ENCODE results near the gene FURIN. TPM values are rescaled to one million over a fixed set of nuclear protein-coding genes. Genes with fewer than 3 reads are reported as not detected.
"Not testable (repeated sequence)": the region's sequence is repeated elsewhere in the genome, so short reads cannot be mapped to it uniquely, and the experiment has no call there.

Gene FURIN
- total RNA-seq, 4 donors from 2014 or later, result 28.7 to 71.1 (median 42.4) TPM

DNA sequence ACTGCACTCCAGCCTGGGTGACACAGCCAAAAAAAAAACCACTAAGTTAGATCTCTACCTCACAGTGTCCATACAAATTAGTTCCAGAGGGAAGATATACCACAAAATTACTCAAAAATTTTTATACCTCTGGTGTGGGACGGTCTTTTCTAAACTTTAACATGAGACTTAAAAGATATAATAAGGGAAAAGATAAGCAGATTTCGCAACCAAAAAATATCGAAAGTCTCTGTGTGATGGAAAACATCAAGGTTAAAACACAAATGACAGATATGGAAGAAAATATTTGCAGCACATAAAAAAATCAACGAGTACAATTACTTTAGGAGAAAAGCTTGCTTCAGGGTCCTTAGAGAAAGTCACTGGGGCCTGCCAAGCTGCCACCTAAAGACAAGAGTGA, 53.5 kb downstream of the FURIN start:
- peaks cover 8 to 63% (median 11%) of the 10 kb centered on the region in 3 donors for H3K36me3 ChIP-seq
- H3K27me3 ChIP-seq, result no peaks in the 10 kb centered on the region
- no peaks in the 10 kb centered on the region for H3K9me3 ChIP-seq
- 89 to 90% methylated on average over 4 of the region's 4 CpGs for WGBS, 2 donors
- no peak for DNase-seq (ENCODE audit: low spot score in 2 of 2)
- no peaks in the 10 kb centered on the region for H3K4me1 ChIP-seq
- H3K4me3 ChIP-seq, result no peak overlapping the region
- H3K27ac ChIP-seq, result no peak overlapping the region
- TF ChIP-seq EP300 (IDR thresholded peaks at IDR 0.05) (no peak), POLR2A (IDR thresholded peaks at IDR 0.05) (no peak)
- TF ChIP-seq, protein P1, sequence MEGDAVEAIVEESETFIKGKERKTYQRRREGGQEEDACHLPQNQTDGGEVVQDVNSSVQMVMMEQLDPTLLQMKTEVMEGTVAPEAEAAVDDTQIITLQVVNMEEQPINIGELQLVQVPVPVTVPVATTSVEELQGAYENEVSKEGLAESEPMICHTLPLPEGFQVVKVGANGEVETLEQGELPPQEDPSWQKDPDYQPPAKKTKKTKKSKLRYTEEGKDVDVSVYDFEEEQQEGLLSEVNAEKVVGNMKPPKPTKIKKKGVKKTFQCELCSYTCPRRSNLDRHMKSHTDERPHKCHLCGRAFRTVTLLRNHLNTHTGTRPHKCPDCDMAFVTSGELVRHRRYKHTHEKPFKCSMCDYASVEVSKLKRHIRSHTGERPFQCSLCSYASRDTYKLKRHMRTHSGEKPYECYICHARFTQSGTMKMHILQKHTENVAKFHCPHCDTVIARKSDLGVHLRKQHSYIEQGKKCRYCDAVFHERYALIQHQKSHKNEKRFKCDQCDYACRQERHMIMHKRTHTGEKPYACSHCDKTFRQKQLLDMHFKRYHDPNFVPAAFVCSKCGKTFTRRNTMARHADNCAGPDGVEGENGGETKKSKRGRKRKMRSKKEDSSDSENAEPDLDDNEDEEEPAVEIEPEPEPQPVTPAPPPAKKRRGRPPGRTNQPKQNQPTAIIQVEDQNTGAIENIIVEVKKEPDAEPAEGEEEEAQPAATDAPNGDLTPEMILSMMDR (IDR thresholded peaks at IDR 0.05), result no peak

DNA sequence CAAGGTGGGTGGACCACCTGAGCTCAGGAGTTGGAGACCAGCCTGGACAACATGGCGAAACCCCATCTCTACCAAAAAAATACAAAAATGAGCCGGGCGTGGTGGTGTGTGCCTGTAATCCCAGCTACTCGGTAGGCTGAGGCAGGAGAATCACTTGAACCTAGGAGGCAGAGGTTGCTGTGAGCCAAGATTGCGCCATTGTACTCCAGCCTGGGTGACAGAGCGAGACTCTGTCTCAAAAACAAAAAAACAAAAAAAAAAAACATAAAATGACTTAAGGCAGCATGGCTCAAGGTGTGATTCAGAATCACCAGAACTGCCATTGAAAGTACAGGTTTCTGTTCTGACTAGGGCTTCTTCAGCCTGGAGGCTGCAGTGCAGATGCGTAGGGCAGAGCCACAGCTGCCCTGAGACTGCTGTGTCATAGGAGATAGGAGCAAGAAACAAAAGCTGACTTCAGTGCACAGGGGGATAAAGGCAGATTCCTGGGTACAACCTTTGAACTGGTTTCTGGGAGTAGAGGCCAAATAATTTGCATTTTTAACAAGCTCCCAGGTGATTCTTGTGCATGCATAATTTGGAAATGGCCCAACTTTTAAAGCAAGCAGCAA, 54.4 kb downstream of the FURIN start:
- H3K27me3 ChIP-seq; H3K27ac ChIP-seq; H3K4me1 ChIP-seq; H3K4me3 ChIP-seq; H3K9me3 ChIP-seq; DNase-seq (ENCODE audit: low spot score in 2 of 2): not testable (repeated sequence)
- peaks cover 7 to 54% (median 11%) of the 10 kb centered on the region in 3 donors for H3K36me3 ChIP-seq
- 87 to 88% methylated on average over 7 of the region's 7 CpGs for WGBS, 2 donors

DNA sequence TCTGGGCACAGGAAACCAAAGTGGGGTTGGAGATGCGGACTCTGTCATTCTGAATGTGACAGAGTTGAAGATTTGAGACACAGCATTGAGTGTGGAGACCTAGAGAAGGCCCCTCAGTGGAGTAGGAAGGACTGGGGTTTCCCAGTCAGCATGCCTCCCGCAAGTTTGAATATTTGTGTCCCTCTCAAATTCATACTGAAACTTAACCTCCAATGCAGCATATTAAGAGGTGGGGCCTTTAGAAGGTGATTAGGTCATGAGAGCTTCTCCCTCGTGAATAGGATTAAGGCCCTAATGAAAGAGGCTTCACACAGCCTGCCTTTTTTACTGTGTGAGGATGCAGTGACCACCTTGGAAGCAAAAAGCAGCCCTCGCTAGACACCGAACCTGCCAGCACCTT, 56.0 kb downstream of the FURIN start:
- Histone ChIP-seq H3K36me3 (peaks cover 0 to 39% (median 3%) of the 10 kb centered on the region in 3 donors), H3K27me3 (no peaks in the 10 kb centered on the region), H3K9me3 (no peaks in the 10 kb centered on the region), H3K4me1 (peaks cover 0 to 4% (median 3%) of the 10 kb centered on the region in 4 donors), H3K4me3 (no peak overlapping the region), H3K27ac (no peak overlapping the region)
- TF ChIP-seq, protein P1 (IDR thresholded peaks at IDR 0.05), result no peak
- TF ChIP-seq EP300 (IDR thresholded peaks at IDR 0.05) (no peak), POLR2A (IDR thresholded peaks at IDR 0.05) (no peak)
- WGBS, 2 donors, result 79 to 88% methylated on average over 5 of the region's 5 CpGs
- no peak for DNase-seq (ENCODE audit: low spot score in 2 of 2)

DNA sequence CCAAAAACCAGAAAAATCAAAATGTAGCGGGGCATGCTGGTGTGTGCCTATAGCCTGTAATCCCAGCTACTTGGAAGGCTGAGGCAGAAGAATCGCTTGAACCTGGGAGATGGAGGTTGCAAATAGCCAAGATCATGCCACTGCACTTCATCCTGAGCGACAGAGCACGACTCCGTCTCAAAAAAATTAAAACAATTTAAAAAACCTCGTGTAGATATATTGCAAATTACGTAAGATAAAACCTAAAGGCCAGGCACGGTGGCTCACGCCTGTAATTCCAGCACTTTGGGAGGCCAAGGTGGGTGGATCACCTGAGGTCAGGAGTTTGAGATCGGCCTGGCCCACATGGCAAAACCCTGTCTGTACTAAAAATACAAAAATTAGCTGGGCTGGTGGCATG, 58.4 kb downstream of the FURIN start:
- not testable (repeated sequence) for H3K9me3 ChIP-seq; H3K27me3 ChIP-seq; H3K4me3 ChIP-seq; H3K27ac ChIP-seq; DNase-seq (ENCODE audit: low spot score in 2 of 2)
- H3K36me3 ChIP-seq, result peaks cover 0 to 15% (median 0%) of the 10 kb centered on the region in 3 donors
- 87 to 91% methylated on average over 10 of the region's 10 CpGs for whole genome bisulfite sequencing, 2 donors
- peaks cover 0 to 21% (median 17%) of the 10 kb centered on the region in 4 donors for H3K4me1 ChIP-seq

DNA sequence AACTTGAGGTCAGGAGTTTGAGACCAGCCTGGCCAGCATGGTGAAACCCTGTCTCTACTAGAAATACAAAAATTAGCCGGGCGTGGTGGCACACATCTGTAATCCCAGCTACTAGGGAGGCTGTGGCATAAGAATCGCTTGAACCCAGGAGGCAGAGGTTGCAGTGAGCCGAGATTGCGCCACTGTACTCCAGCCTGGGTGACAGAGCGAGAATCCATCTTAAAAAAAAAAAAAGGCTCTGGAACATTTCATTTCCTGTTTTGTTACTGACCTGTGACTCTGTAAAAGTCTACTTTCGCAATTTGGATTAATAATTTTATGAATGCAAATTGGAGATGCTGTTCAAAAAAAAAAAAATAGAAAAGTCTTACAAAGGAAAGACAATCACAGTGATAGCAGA, 59.7 kb downstream of the FURIN start:
- H3K9me3 ChIP-seq; H3K27me3 ChIP-seq; H3K4me3 ChIP-seq; DNase-seq (ENCODE audit: low spot score in 2 of 2): not testable (repeated sequence)
- WGBS, 2 donors, result 87 to 89% methylated on average over 7 of the region's 7 CpGs
- Histone ChIP-seq H3K36me3 (peaks cover 0 to 10% (median 0%) of the 10 kb centered on the region in 3 donors), H3K27ac (peak overlapping the region in 1 of 4 donors; percentile 43), H3K4me1 (peaks cover 0 to 32% (median 21%) of the 10 kb centered on the region in 4 donors)

DNA sequence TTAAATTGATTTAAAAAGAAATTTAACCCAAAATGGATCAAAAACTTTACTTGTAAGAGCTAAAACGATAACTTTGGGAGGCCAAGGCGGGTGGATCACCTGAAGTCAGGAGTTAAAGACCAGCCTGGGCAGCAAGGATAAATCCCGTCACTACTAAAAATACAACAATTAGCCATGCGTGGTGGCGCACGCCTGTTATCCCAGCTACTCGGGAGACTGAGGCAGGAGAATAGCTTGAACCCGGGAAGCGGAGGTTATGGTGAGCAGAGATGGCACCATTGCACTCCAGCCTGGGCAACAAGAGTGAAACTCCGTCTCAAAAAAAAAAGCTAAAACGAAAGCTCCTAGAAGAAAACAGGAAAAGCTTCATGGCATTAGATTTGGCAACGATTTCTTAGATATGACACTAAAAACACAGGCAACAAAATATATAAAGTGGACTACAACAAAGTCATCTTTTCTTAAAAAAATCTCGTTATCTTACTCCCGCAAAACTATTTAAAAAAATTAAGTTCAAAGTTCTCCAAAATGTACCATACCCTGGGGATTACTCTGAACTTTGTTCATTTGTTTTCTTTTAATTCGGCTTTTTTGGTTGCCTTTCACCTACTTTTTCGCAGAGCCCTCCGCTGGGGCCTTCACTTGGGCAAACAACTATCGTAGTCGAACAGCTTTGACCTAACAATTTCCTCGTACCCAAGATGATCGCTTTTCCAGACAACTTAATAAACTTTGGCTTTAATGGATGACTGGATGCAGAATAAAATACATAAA, 61.0 kb downstream of the FURIN start:
- Histone ChIP-seq H3K27me3 (no peaks in the 10 kb centered on the region), H3K27ac (peak overlapping the region; percentile 67 to 95 (median 93)), H3K36me3 (no peaks in the 10 kb centered on the region), H3K4me1 (peaks cover 0 to 45% (median 25%) of the 10 kb centered on the region in 4 donors), H3K9me3 (no peaks in the 10 kb centered on the region), H3K4me3 (peak overlapping the region; percentile 43 to 75 (median 61))
- DNase-seq (ENCODE audit: low spot score in 2 of 2), result no peak
- 49 to 55% methylated on average over 21 of the region's 21 CpGs for WGBS, 2 donors
- TF ChIP-seq, protein P1 (IDR thresholded peaks at IDR 0.05), result no peak
- TF ChIP-seq EP300 (IDR thresholded peaks at IDR 0.05) (no peak), POLR2A (IDR thresholded peaks at IDR 0.05) (no peak)

All from tibial nerve (tissue), 4 donors.